GM11168 (cell line): ENCODE measurements around the gene RALGPS2.

Experiments
- in situ Hi-C: fragments of 300-500 bp; cut with MboI; formaldehyde crosslinking; loops from one replicate; pipeline ENCODE4 v1.12.0; 2022; ENCODE audit warnings: low sequenced_read_pairs; ENCODE audit not compliant: unreplicated experiment

The RALGPS2 gene

GRCh38 chr1:178768423-178768822 is 43.4 kb downstream of the RALGPS2 start:
- in situ Hi-C loops: loop anchor here (10.0 kb wide), 1 partner anchor 236 kb away; no protein-coding TSS in a partner anchor

- in situ Hi-C loops: no loop called here
Observed at GRCh38 chr1:178772952-178773351, 47.9 kb downstream of the RALGPS2 start.

GRCh38 chr1:178774263-178774662 is 49.2 kb downstream of the RALGPS2 start:
- in situ Hi-C loops: no loop called here

- in situ Hi-C loops: no loop called here
Observed at GRCh38 chr1:178776553-178776952, 51.5 kb downstream of the RALGPS2 start.

- in situ Hi-C loops: no loop called here
Observed at GRCh38 chr1:178781533-178782330, 56.7 kb downstream of the RALGPS2 start.

- in situ Hi-C loops: no loop called here
Observed at GRCh38 chr1:178784131-178784536, 59.1 kb downstream of the RALGPS2 start.

- in situ Hi-C loops: no loop called here
Observed at GRCh38 chr1:178792394-178792793, 67.3 kb downstream of the RALGPS2 start.

- in situ Hi-C loops: no loop called here
Observed at GRCh38 chr1:178796013-178796412, 71.0 kb downstream of the RALGPS2 start.

GRCh38 chr1:178797590-178797989 is 72.5 kb downstream of the RALGPS2 start:
- in situ Hi-C loops: no loop called here

- in situ Hi-C loops: no loop called here
Observed at GRCh38 chr1:178798232-178798861, 73.3 kb downstream of the RALGPS2 start.

- in situ Hi-C loops: no loop called here
Observed at GRCh38 chr1:178802873-178803272, 77.8 kb downstream of the RALGPS2 start.

- in situ Hi-C loops: no loop called here
Observed at GRCh38 chr1:178806665-178807300, 81.7 kb downstream of the RALGPS2 start.

GRCh38 chr1:178808529-178808928 is 83.5 kb downstream of the RALGPS2 start:
- in situ Hi-C loops: no loop called here

- in situ Hi-C loops: no loop called here
Observed at GRCh38 chr1:178810585-178810984, 85.5 kb downstream of the RALGPS2 start.

- in situ Hi-C loops: no loop called here
Observed at GRCh38 chr1:178818416-178818815, 93.4 kb downstream of the RALGPS2 start.

GRCh38 chr1:178819123-178819522 is 94.1 kb downstream of the RALGPS2 start:
- in situ Hi-C loops: no loop called here

GRCh38 chr1:178821134-178821866 is 96.3 kb downstream of the RALGPS2 start:
- in situ Hi-C loops: no loop called here

- in situ Hi-C loops: no loop called here
Observed at GRCh38 chr1:178825167-178825566, 100.1 kb downstream of the RALGPS2 start.

- in situ Hi-C loops: no loop called here
Observed at GRCh38 chr1:178844436-178844835, 119.4 kb downstream of the RALGPS2 start.

- in situ Hi-C loops: no loop called here
Observed at GRCh38 chr1:178846306-178846705, 121.3 kb downstream of the RALGPS2 start.
